HepG2 (cell line): ENCODE results near the gene CHCHD1. TPM values are rescaled to one million over a fixed set of nuclear protein-coding genes. Genes with fewer than 3 reads are reported as not detected.

Experiments used
- AGO2 ChIP-seq: fragments of 200-400 bp; formaldehyde crosslinking; optimal IDR thresholded peaks from 2 replicates; pipeline ENCODE3; 2017; ENCODE audit warnings: mild to moderate bottlenecking, low read depth, low read length, moderate library complexity
- ARNTL ChIP-seq: sonication (generic); formaldehyde crosslinking; IDR thresholded peaks from 2 replicates; pipeline ENCODE4 v1.4.0; 2020; ENCODE audit warnings: mild to moderate bottlenecking, missing genetic modification reagents
- ATF5 ChIP-seq: sonication (generic); formaldehyde crosslinking; IDR thresholded peaks from 2 replicates; pipeline ENCODE4 v1.4.0; 2020; ENCODE audit warnings: mild to moderate bottlenecking, low read depth, missing genetic modification reagents
- BRCA1 ChIP-seq: sonication (generic); formaldehyde crosslinking; IDR thresholded peaks from 2 replicates; pipeline ENCODE4 v1.4.0; 2020; ENCODE audit warnings: missing genetic modification reagents
- BRD4 ChIP-seq: sonication (generic); formaldehyde crosslinking; IDR thresholded peaks from 2 replicates; pipeline ENCODE4 v1.4.0; 2020; ENCODE audit warnings: missing genetic modification reagents
- CBX1 ChIP-seq: IDR thresholded peaks from one replicate; pipeline ENCODE4 v1.6.1; 2016; ENCODE audit warnings: antibody characterized with exemption, low read depth
- DDIT3 ChIP-seq: sonication (generic); formaldehyde crosslinking; IDR thresholded peaks from 2 replicates; pipeline ENCODE4 v1.4.0; 2020; ENCODE audit warnings: mild to moderate bottlenecking, missing genetic modification reagents
- FOXO4 ChIP-seq: sonication (generic); formaldehyde crosslinking; conservative IDR thresholded peaks from 2 replicates; pipeline ENCODE4 v1.8.1; 2023; ENCODE audit warnings: missing genetic modification reagents
- HNF4G ChIP-seq, 2 experiments: sonication (generic) in 1 of 2; formaldehyde crosslinking in 1 of 2; IDR thresholded peaks; 2 replicates each; pipeline versions ENCODE4 v1.4.0 to v1.6.1; 2011 to 2020; ENCODE audit warnings: borderline replicate concordance in 2 of 2, low read depth in 2 of 2, mild to moderate bottlenecking in 2 of 2, low read length in 1 of 2, missing genetic modification reagents in 1 of 2, moderate library complexity in 1 of 2
- HNRNPK ChIP-seq: fragments of 200-400 bp; formaldehyde crosslinking; IDR thresholded peaks from 2 replicates; pipeline ENCODE4 v1.6.1; 2018; ENCODE audit warnings: low read length, low read depth, moderate library complexity, mild to moderate bottlenecking; ENCODE audit not compliant: poor library complexity, severe bottlenecking
- HOXD1 ChIP-seq: sonication (generic); formaldehyde crosslinking; IDR thresholded peaks from 2 replicates; pipeline ENCODE4 v1.5.0; 2020; ENCODE audit warnings: missing genetic modification reagents
- MED1 ChIP-seq: sonication (generic); formaldehyde crosslinking; IDR thresholded peaks from 2 replicates; pipeline ENCODE4 v1.4.0; 2020; ENCODE audit warnings: missing genetic modification reagents
- PAWR ChIP-seq: sonication (generic); formaldehyde crosslinking; IDR thresholded peaks from 2 replicates; pipeline ENCODE4 v1.4.0; 2020; ENCODE audit warnings: missing genetic modification reagents, mild to moderate bottlenecking, borderline replicate concordance
- PLSCR1 ChIP-seq: sonication (generic); formaldehyde crosslinking; IDR thresholded peaks from 2 replicates; pipeline ENCODE4 v1.5.0; 2020; ENCODE audit warnings: missing genetic modification reagents, mild to moderate bottlenecking, borderline replicate concordance
- SKIL ChIP-seq: sonication (generic); formaldehyde crosslinking; IDR thresholded peaks from 2 replicates; pipeline ENCODE4 v1.8.0; 2022; ENCODE audit warnings: missing genetic modification reagents, mild to moderate bottlenecking, moderate library complexity, borderline replicate concordance
- STAT5B ChIP-seq: sonication (generic); formaldehyde crosslinking; IDR thresholded peaks from 2 replicates; pipeline ENCODE4 v1.4.0; 2020; ENCODE audit warnings: missing genetic modification reagents
- U2AF2 ChIP-seq: fragments of 200-400 bp; formaldehyde crosslinking; IDR thresholded peaks from 2 replicates; pipeline ENCODE4 v1.6.1; 2017; ENCODE audit warnings: low read depth, mild to moderate bottlenecking, low read length
- ZBTB14 ChIP-seq: sonication (generic); formaldehyde crosslinking; IDR thresholded peaks from 2 replicates; pipeline ENCODE4 v1.4.0; 2020; ENCODE audit warnings: missing genetic modification reagents
- ZBTB7B ChIP-seq: sonication (generic); formaldehyde crosslinking; IDR thresholded peaks from 2 replicates; pipeline ENCODE4 v1.4.0; 2020; ENCODE audit warnings: missing genetic modification reagents
- ZNF224 ChIP-seq: sonication (generic); formaldehyde crosslinking; IDR thresholded peaks from 2 replicates; pipeline ENCODE4 v1.5.0; 2020; ENCODE audit warnings: mild to moderate bottlenecking, missing genetic modification reagents
- ZNF251 ChIP-seq: sonication (generic); formaldehyde crosslinking; IDR thresholded peaks from 2 replicates; pipeline ENCODE4 v1.9.0; 2021; ENCODE audit warnings: mild to moderate bottlenecking, missing genetic modification reagents
- ZNF501 ChIP-seq: sonication (generic); formaldehyde crosslinking; IDR thresholded peaks from 2 replicates; pipeline ENCODE4 v1.5.1; 2020; ENCODE audit warnings: mild to moderate bottlenecking, moderate library complexity, missing genetic modification reagents
- polyA plus RNA-seq, 8 experiments: library from polyadenylated mRNA; depleted of rRNA in 3 of 8; stranded (reverse) in 7 of 8; unstranded in 1 of 8; fragments of >200 nt; fragmentation: Illumina TruSeq in 4 of 8; extraction: Trizol in 4 of 8; gene quantifications; 2 replicates each; pipeline versions ENCODE4 v1.2.1 to v1.2.3, GENCODE V29; 2011 to 2016; ENCODE audit warnings: low read depth in 4 of 8, missing spikeins in 1 of 8, mixed read lengths in 1 of 8; ENCODE audit not compliant: insufficient read depth in 1 of 8
- total RNA-seq, 5 experiments: library from RNA; depleted of rRNA; stranded (reverse); fragments of >200 nt; fragmentation: Illumina TruSeq; extraction: Trizol; gene quantifications; 2 replicates each; pipeline ENCODE4 v1.2.3, GENCODE V29; 2016; ENCODE audit warnings: low read depth in 1 of 5

The CHCHD1 gene
- total and polyA plus RNA-seq, 2 of the 13 experiments (the other 11 are each of a cell fraction or from before 2014, with no cell fraction given): 36.9 to 71.2 TPM

GRCh38 chr10:73743905-73744663 is 37.8 kb upstream of the CHCHD1 start, which contains the start of gene SEC24C (continued):
- TF ChIP-seq ZBTB14: no peak
- no peak for TF ChIP-seq STAT5B (CRISPR knock-in tag)
- TF ChIP-seq ZNF251 (CRISPR knock-in tag): no peak
- no peak for TF ChIP-seq ATF5 (CRISPR knock-in tag)
- peak; percentile 95 for TF ChIP-seq ZNF501 (CRISPR knock-in tag)
- peak; percentile 52 for TF ChIP-seq BRD4 (CRISPR knock-in tag)
- TF ChIP-seq HNF4G (IDR thresholded peaks at IDR 0.05; ENCODE audit: borderline replicate concordance, low read depth, low read length): peak; percentile 19
- TF ChIP-seq HNF4G (CRISPR knock-in tag; IDR thresholded peaks at IDR 0.05; ENCODE audit: borderline replicate concordance, low read depth): no peak
- no peak for TF ChIP-seq FOXO4 (CRISPR knock-in tag)
- TF ChIP-seq AGO2: peak; percentile 31
- no peak for TF ChIP-seq U2AF2
- no peak for TF ChIP-seq HOXD1 (CRISPR knock-in tag)
- no peak for TF ChIP-seq DDIT3 (CRISPR knock-in tag)
- peak; percentile 46; the same call in 1 of the 2 replicates for TF ChIP-seq ZBTB7B (CRISPR knock-in tag)
- TF ChIP-seq PLSCR1 (CRISPR knock-in tag): no peak
- TF ChIP-seq ZNF224 (CRISPR knock-in tag): peak; percentile 32; the same call in 1 of the 2 replicates
- no peak for TF ChIP-seq PAWR (CRISPR knock-in tag)
- no peak for TF ChIP-seq BRCA1
- no peak for TF ChIP-seq HNRNPK
- TF ChIP-seq MED1 (CRISPR knock-in tag): no peak
- peak; percentile 55; the same call in 1 of the 2 replicates for TF ChIP-seq ARNTL (CRISPR knock-in tag)
- no peak for TF ChIP-seq CBX1
- TF ChIP-seq SKIL (CRISPR knock-in tag): no peak
